Right lobe of liver (tissue), 4 donors: ENCODE data around the gene BACH2.

Experiments
- CTCF ChIP-seq, 4 donors: fragments of 200-600 bp in 3 of 4; fragments of 450-650 bp in 1 of 4; IDR thresholded peaks; one replicate each; pipeline versions ENCODE4 v1.5.1 to v1.8.0; 2016 to 2022; ENCODE audit warnings: antibody characterized with exemption in 4 of 4, mild to moderate bottlenecking in 2 of 4
- POLR2A ChIP-seq: fragments of 450-650 bp; IDR thresholded peaks from one replicate; pipeline ENCODE4 v1.6.1; 2017; ENCODE audit warnings: antibody characterized with exemption, mild to moderate bottlenecking
- donor health status: DM: no; HTN: no; CAD: no.
- donor health status: DM: no; HTN: no; CAD: no.
- donor health status: DM: no; HTN: yes; CAD: no.

DNA sequence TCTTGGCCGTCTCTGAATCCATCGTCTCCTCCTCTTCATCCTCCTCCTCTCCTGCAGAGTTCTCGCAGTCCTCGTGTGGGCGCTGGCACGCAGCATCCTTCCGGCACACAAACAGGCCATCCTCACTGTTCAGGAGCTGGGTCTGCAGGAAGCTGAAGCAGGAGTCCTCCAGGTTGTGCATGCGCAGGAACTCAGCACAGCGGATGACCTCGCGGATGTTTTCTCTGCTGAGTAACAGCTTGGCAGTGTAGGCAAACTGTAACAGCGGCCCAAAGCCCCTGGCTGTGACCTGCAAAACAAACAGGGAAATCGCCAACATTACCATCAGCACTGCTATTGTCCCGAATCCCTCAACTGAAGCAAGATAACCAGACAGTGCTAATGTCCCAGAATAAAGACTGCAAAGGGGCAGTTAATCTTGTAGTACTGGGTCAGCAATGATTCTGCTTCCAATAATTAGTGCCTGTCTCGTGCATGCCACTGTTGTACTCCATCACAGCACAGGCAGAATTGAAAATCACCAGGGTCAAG, 345.0 kb downstream of the BACH2 start:
- no peak for TF ChIP-seq CTCF (IDR thresholded peaks at IDR 0.05)
- TF ChIP-seq POLR2A: no peak
